H9 (cell line): Measurements from ENCODE around the gene PARD3. TPM values are rescaled to one million over a fixed set of nuclear protein-coding genes. Genes with fewer than 3 reads are reported as not detected.

ENCODE experiments used
- DNase-seq: peaks from one replicate; pipeline ENCODE4 v3.0.0-alpha.2; 2017
- H2AFZ ChIP-seq: one replicate; pipeline ENCODE4 v1.6.1; 2013; ENCODE audit warnings: mild to moderate bottlenecking, low read length, control low read depth, moderate library complexity
- H2AK5ac ChIP-seq: 2 replicates; pipeline ENCODE4 v1.6.1; 2013; ENCODE audit warnings: low read length, control low read depth, mixed read lengths; ENCODE audit not compliant: insufficient read length
- H2BK120ac ChIP-seq: one replicate; pipeline ENCODE4 v1.6.1; 2013; ENCODE audit warnings: low read depth, mild to moderate bottlenecking, low read length, control low read depth, inconsistent platforms; ENCODE audit not compliant: poor library complexity, severe bottlenecking
- H2BK12ac ChIP-seq: 2 replicates; pipeline ENCODE4 v1.6.1; 2013; ENCODE audit warnings: low read length, control low read depth, mixed read lengths, low read depth; ENCODE audit not compliant: insufficient read length
- H2BK15ac ChIP-seq: 2 replicates; pipeline ENCODE4 v1.6.1; 2013; ENCODE audit warnings: low read depth, low read length, control low read depth
- H2BK20ac ChIP-seq: one replicate; pipeline ENCODE4 v1.6.1; 2013; ENCODE audit warnings: low read depth, mild to moderate bottlenecking, low read length, control low read depth, inconsistent platforms; ENCODE audit not compliant: poor library complexity, severe bottlenecking
- H2BK5ac ChIP-seq: 2 replicates; pipeline ENCODE4 v1.6.1; 2013; ENCODE audit warnings: low read length, control low read depth, mixed read lengths; ENCODE audit not compliant: insufficient read length
- H3K14ac ChIP-seq: 2 replicates; pipeline ENCODE4 v1.6.1; 2013; ENCODE audit warnings: low read length, control low read depth; ENCODE audit not compliant: insufficient read depth
- H3K18ac ChIP-seq: 2 replicates; pipeline ENCODE4 v1.6.1; 2013; ENCODE audit warnings: low read depth, mild to moderate bottlenecking, mixed read lengths, low read length, control low read depth; ENCODE audit not compliant: insufficient read length
- H3K23ac ChIP-seq: 2 replicates; pipeline ENCODE4 v1.6.1; 2013; ENCODE audit warnings: low read length, control low read depth, mixed read lengths, low read depth; ENCODE audit not compliant: insufficient read length
- H3K23me2 ChIP-seq: 2 replicates; pipeline ENCODE4 v1.6.1; 2013; ENCODE audit warnings: low read depth, mild to moderate bottlenecking, mixed read lengths, low read length, control low read depth; ENCODE audit not compliant: insufficient read length, poor library complexity, severe bottlenecking
- H3K27ac ChIP-seq: 2 replicates; pipeline ENCODE4 v1.5.1; 2013; ENCODE audit warnings: low read length, control low read depth, mixed read lengths, low read depth; ENCODE audit not compliant: insufficient read length
- H3K27me3 ChIP-seq: 2 replicates; pipeline ENCODE4 v1.6.1; 2013; ENCODE audit warnings: low read length, control low read depth, inconsistent platforms; ENCODE audit not compliant: insufficient read depth
- H3K4ac ChIP-seq: 2 replicates; pipeline ENCODE4 v1.6.1; 2013; ENCODE audit warnings: low read depth, mild to moderate bottlenecking, control low read depth, inconsistent platforms, low read length, moderate library complexity
- H3K4me1 ChIP-seq: 2 replicates; pipeline ENCODE4 v1.6.1; 2013; ENCODE audit warnings: low read length, control low read depth, inconsistent platforms; ENCODE audit not compliant: insufficient read depth
- H3K4me2 ChIP-seq: 2 replicates; pipeline ENCODE4 v1.6.1; 2013; ENCODE audit warnings: low read length, control low read depth, mixed read lengths; ENCODE audit not compliant: insufficient read length, insufficient read depth
- H3K56ac ChIP-seq: 2 replicates; pipeline ENCODE4 v1.6.1; 2013; ENCODE audit warnings: low read depth, mild to moderate bottlenecking, mixed read lengths, low read length, control low read depth; ENCODE audit not compliant: insufficient read length
- H3K79me1 ChIP-seq: 2 replicates; pipeline ENCODE4 v1.6.1; 2013; ENCODE audit warnings: low read depth, mild to moderate bottlenecking, moderate library complexity, low read length, control low read depth, inconsistent platforms; ENCODE audit not compliant: insufficient read depth, poor library complexity, severe bottlenecking
- H3K79me2 ChIP-seq: 2 replicates; pipeline ENCODE4 v1.6.1; 2013; ENCODE audit warnings: low read length, control low read depth, inconsistent platforms; ENCODE audit not compliant: insufficient read depth
- H3K9ac ChIP-seq: 2 replicates; pipeline ENCODE4 v1.6.1; 2013; ENCODE audit warnings: low read length, control low read depth, mixed read lengths; ENCODE audit not compliant: insufficient read length; ENCODE audit errors: extremely low read depth
- H3K9me3 ChIP-seq: one replicate; pipeline ENCODE4 v1.6.1; 2013; ENCODE audit warnings: low read depth, low read length, inconsistent platforms; ENCODE audit not compliant: control insufficient read depth
- H3T11ph ChIP-seq: one replicate; pipeline ENCODE4 v1.6.1; 2013; ENCODE audit warnings: mild to moderate bottlenecking, low read length, control low read depth, inconsistent platforms
- H4K20me1 ChIP-seq: one replicate; pipeline ENCODE4 v1.6.1; 2013; ENCODE audit not compliant: control insufficient read depth, insufficient read length, insufficient read depth
- H4K5ac ChIP-seq: 2 replicates; pipeline ENCODE4 v1.6.1; 2013; ENCODE audit warnings: low read depth, mild to moderate bottlenecking, mixed read lengths, low read length, control low read depth; ENCODE audit not compliant: insufficient read length
- H4K8ac ChIP-seq: replicated peaks from 2 replicates; pipeline ENCODE4 v1.6.1; 2013; ENCODE audit warnings: low read length, control low read depth, mixed read lengths, low read depth; ENCODE audit not compliant: insufficient read length
- H4K91ac ChIP-seq: 2 replicates; pipeline ENCODE4 v1.6.1; 2013; ENCODE audit warnings: low read depth, mild to moderate bottlenecking, moderate library complexity, mixed read lengths, low read length, control low read depth; ENCODE audit not compliant: insufficient read length
- H3K27ac Mint-ChIP-seq, 3 experiments: 2 replicates in 2 of 3; 3 replicates in 1 of 3; pipeline ENCODE4 v1.8.0; 2020 to 2021; ENCODE audit warnings: mixed read lengths in 3 of 3, mild to moderate bottlenecking in 1 of 3, moderate library complexity in 1 of 3
- H3K27me3 Mint-ChIP-seq: 2 replicates; pipeline ENCODE4 v1.8.0; 2021; ENCODE audit warnings: low read depth, mild to moderate bottlenecking, moderate library complexity, mixed read lengths
- H3K36me3 Mint-ChIP-seq, 3 experiments: 2 replicates in 2 of 3; 3 replicates in 1 of 3; pipeline ENCODE4 v1.8.0; 2020 to 2021; ENCODE audit warnings: low read depth in 3 of 3, mixed read lengths in 3 of 3; ENCODE audit not compliant: insufficient read depth in 1 of 3
- H3K4me1 Mint-ChIP-seq, 2 experiments: 2 replicates each; pipeline ENCODE4 v1.8.0; 2020; ENCODE audit warnings: mixed read lengths in 2 of 2
- H3K4me3 Mint-ChIP-seq, 2 experiments: 2 replicates in 1 of 2; 3 replicates in 1 of 2; pipeline ENCODE4 v1.8.0; 2020 to 2021; ENCODE audit warnings: mild to moderate bottlenecking in 2 of 2, mixed read lengths in 2 of 2, moderate library complexity in 1 of 2
- H3K9me3 Mint-ChIP-seq, 2 experiments: 2 replicates in 1 of 2; 3 replicates in 1 of 2; pipeline ENCODE4 v1.8.0; 2020; ENCODE audit warnings: mild to moderate bottlenecking in 2 of 2, mixed read lengths in 2 of 2, moderate library complexity in 1 of 2
- WGBS: extraction: QIAGEN DNeasy Blood & Tissue Kit; methylation state at CpG from one replicate; pipeline ENCODE4 v1.1.7; 2013; ENCODE audit warnings: missing lambda C conversion rate, low lambda C conversion rate, mixed read lengths; ENCODE audit not compliant: insufficient read length; ENCODE audit errors: extremely low coverage; 5-methylcytosine and 5-hydroxymethylcytosine counted together
- total RNA-seq: library from RNA; stranded (reverse); gene quantifications from 2 replicates; pipeline ENCODE4 v1.2.1, GENCODE V29; 2021
- TF ChIP-seq, protein P1 (sequence below): fragments of 200-600 bp; sonication (generic); conservative IDR thresholded peaks from 3 replicates; pipeline ENCODE4 v1.8.0; 2021; ENCODE audit warnings: antibody characterized with exemption, mild to moderate bottlenecking

PARD3 gene
- total RNA-seq, 1 experiment from 2014 or later, result 44.7 TPM

DNA sequence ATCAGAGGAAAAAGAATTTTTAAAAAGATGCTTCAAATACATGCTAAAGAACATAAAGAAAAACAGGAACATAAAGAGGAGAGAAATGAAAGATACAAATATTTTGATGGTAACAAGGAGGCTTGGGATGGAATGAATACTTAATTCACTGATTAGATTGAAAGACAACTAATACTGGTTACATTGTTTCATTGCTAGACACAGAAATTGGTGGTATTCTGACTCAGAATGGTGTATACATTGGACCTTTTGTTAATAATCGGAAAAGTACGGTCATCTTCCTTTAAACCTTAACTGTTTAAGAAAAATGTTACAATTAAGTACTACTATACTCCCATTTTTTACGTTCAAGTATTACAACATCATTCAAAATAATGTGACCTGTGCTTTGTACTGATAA is 567.5 kb downstream of the PARD3 start:
- H3K4me3 Mint-ChIP-seq, result no peak overlapping the region
- no peak overlapping the region for H3K56ac ChIP-seq
- no peak for DNase-seq
- H4K5ac ChIP-seq, result no peak overlapping the region
- H2BK12ac ChIP-seq, result no peak overlapping the region
- no peak overlapping the region for H2BK20ac ChIP-seq
- WGBS, result no CpG with 5 or more reads among the region's 3 CpGs
- H4K20me1 ChIP-seq, result no peaks in the 10 kb centered on the region
- H3K4ac ChIP-seq, result no peak overlapping the region
- no peaks in the 10 kb centered on the region for H3K9me3 ChIP-seq
- no peak overlapping the region for H4K91ac ChIP-seq
- H2BK15ac ChIP-seq, result no peak overlapping the region
- no peaks in the 10 kb centered on the region for H3K27me3 Mint-ChIP-seq
- no peaks in the 10 kb centered on the region for H3K79me2 ChIP-seq
- peaks cover 8% of the 10 kb centered on the region in 2 experiments for H3K4me1 Mint-ChIP-seq
- H3K23me2 ChIP-seq, result no peaks in the 10 kb centered on the region
- H3K23ac ChIP-seq, result no peak overlapping the region
- no peak overlapping the region for H3K18ac ChIP-seq
- TF ChIP-seq, protein P1, sequence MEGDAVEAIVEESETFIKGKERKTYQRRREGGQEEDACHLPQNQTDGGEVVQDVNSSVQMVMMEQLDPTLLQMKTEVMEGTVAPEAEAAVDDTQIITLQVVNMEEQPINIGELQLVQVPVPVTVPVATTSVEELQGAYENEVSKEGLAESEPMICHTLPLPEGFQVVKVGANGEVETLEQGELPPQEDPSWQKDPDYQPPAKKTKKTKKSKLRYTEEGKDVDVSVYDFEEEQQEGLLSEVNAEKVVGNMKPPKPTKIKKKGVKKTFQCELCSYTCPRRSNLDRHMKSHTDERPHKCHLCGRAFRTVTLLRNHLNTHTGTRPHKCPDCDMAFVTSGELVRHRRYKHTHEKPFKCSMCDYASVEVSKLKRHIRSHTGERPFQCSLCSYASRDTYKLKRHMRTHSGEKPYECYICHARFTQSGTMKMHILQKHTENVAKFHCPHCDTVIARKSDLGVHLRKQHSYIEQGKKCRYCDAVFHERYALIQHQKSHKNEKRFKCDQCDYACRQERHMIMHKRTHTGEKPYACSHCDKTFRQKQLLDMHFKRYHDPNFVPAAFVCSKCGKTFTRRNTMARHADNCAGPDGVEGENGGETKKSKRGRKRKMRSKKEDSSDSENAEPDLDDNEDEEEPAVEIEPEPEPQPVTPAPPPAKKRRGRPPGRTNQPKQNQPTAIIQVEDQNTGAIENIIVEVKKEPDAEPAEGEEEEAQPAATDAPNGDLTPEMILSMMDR, result no peak
- H2BK120ac ChIP-seq, result no peak overlapping the region
- H2BK5ac ChIP-seq, result no peak overlapping the region
- H3K27me3 ChIP-seq, result no peaks in the 10 kb centered on the region
- no peaks in the 10 kb centered on the region for H3K36me3 Mint-ChIP-seq
- no peaks in the 10 kb centered on the region for H3K79me1 ChIP-seq
- H2AK5ac ChIP-seq, result no peak overlapping the region
- H3K9me3 Mint-ChIP-seq, result peaks cover 0 to 3% of the 10 kb centered on the region in 2 experiments; a peak in 1 of 5 replicates
- no peak overlapping the region for H3K27ac ChIP-seq
- peaks cover 3% of the 10 kb centered on the region; the same call in 1 of the 2 replicates for H3K4me1 ChIP-seq
- H3K14ac ChIP-seq, result no peak overlapping the region
- no peak overlapping the region for H3K9ac ChIP-seq
- H4K8ac ChIP-seq, result no peak overlapping the region
- no peak overlapping the region for H3K4me2 ChIP-seq
- H3T11ph ChIP-seq, result no peak overlapping the region
- H3K27ac Mint-ChIP-seq, result no peak overlapping the region
- H2AFZ ChIP-seq, result no peak overlapping the region
